Measurements from ENCODE around the gene BORCS6. TPM values are rescaled to one million over a fixed set of nuclear protein-coding genes. Genes with fewer than 3 reads are reported as not detected.

BORCS6 gene
- total and polyA plus RNA-seq, 2 experiments from 2014 or later: 1.8 to 7.1 TPM

GRCh38 chr17:8160224-8160577 is 29.8 kb downstream of the BORCS6 start (continued):
- TF ChIP-seq ZNF462 (CRISPR knock-in tag; IDR thresholded peaks at IDR 0.05) (no peak), NANOG (IDR thresholded peaks at IDR 0.05; ENCODE audit: borderline replicate concordance) (no peak), POLR2AphosphoS5 (IDR thresholded peaks at IDR 0.05; ENCODE audit: low read depth) (no peak), EZH2phosphoT487 (IDR thresholded peaks at IDR 0.05; ENCODE audit: unreplicated experiment) (no peak), EZH2 (IDR thresholded peaks at IDR 0.05; ENCODE audit: low read depth, unreplicated experiment) (no peak)
- TF ChIP-seq, protein P1, sequence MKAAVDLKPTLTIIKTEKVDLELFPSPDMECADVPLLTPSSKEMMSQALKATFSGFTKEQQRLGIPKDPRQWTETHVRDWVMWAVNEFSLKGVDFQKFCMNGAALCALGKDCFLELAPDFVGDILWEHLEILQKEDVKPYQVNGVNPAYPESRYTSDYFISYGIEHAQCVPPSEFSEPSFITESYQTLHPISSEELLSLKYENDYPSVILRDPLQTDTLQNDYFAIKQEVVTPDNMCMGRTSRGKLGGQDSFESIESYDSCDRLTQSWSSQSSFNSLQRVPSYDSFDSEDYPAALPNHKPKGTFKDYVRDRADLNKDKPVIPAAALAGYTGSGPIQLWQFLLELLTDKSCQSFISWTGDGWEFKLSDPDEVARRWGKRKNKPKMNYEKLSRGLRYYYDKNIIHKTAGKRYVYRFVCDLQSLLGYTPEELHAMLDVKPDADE (IDR thresholded peaks at IDR 0.05): no peak
- TF ChIP-seq, protein P2, sequence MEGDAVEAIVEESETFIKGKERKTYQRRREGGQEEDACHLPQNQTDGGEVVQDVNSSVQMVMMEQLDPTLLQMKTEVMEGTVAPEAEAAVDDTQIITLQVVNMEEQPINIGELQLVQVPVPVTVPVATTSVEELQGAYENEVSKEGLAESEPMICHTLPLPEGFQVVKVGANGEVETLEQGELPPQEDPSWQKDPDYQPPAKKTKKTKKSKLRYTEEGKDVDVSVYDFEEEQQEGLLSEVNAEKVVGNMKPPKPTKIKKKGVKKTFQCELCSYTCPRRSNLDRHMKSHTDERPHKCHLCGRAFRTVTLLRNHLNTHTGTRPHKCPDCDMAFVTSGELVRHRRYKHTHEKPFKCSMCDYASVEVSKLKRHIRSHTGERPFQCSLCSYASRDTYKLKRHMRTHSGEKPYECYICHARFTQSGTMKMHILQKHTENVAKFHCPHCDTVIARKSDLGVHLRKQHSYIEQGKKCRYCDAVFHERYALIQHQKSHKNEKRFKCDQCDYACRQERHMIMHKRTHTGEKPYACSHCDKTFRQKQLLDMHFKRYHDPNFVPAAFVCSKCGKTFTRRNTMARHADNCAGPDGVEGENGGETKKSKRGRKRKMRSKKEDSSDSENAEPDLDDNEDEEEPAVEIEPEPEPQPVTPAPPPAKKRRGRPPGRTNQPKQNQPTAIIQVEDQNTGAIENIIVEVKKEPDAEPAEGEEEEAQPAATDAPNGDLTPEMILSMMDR (conservative IDR thresholded peaks at IDR 0.05; ENCODE audit: low read depth in 2 of 2): no peak

All from GM23338 (cell line).